ENCODE measurements around the gene DHX15. TPM values are rescaled to one million over a fixed set of nuclear protein-coding genes. Genes with fewer than 3 reads are reported as not detected.

The DHX15 gene
- total and polyA plus RNA-seq, 10 of the 15 experiments (the other 5 are each of a cell fraction or from before 2014, with no cell fraction given), result 166 to 269 (median 184) TPM

GRCh38 chr4:24605216-24605615 is 20.9 kb upstream of the DHX15 start:
- Histone ChIP-seq H3K36me3 (ENCODE audit: control insufficient read depth in 2 of 2, insufficient read depth in 2 of 2, low read length in 1 of 2) (no peaks in the 10 kb centered on the region), H2AFZ (ENCODE audit: control insufficient read depth, low read depth, low read length) (no peak overlapping the region), H3K9me3 (replicated peaks; ENCODE audit: control insufficient read depth, insufficient read depth, low read length) (no peaks in the 10 kb centered on the region; the same call in 2 of the 3 replicates), H3K27ac (ENCODE audit: control insufficient read depth, insufficient read depth) (no peak overlapping the region), H3K4me2 (ENCODE audit: control insufficient read depth, insufficient read depth) (no peak overlapping the region), H3K79me2 (ENCODE audit: control insufficient read depth, insufficient read depth, low read length) (no peaks in the 10 kb centered on the region), H3K27me3 (replicated peaks in 1 of 2; ENCODE audit: control insufficient read depth in 2 of 2, insufficient read depth in 2 of 2, low read length in 1 of 2) (no peaks in the 10 kb centered on the region), H3K4me3 (no peak overlapping the region), H4K20me1 (ENCODE audit: control insufficient read depth, insufficient read depth) (no peaks in the 10 kb centered on the region), H3K4me1 (ENCODE audit: control insufficient read depth, insufficient read depth, low read length) (no peaks in the 10 kb centered on the region), H3K9ac (ENCODE audit: control insufficient read depth, insufficient read depth, low read length) (no peak overlapping the region)
- POLR2A ChIA-PET, result no interaction called here
- RAD21 ChIA-PET (ENCODE audit: unreplicated experiment), result no interaction called here
- SMC1A ChIA-PET (ENCODE audit: uncharacterized antibody, unreplicated experiment), result no interaction called here
- DNase-seq (ENCODE audit: low read depth, low spot score) (no peak), FAIRE-seq (no peak), ATAC-seq (no peak)
- TF ChIP-seq SPI1 (IDR thresholded peaks at IDR 0.05; ENCODE audit: borderline replicate concordance, insufficient read depth, low read depth, low read length), result peak; percentile 22; the same call in 1 of the 2 replicates
- TF ChIP-seq, protein P1, sequence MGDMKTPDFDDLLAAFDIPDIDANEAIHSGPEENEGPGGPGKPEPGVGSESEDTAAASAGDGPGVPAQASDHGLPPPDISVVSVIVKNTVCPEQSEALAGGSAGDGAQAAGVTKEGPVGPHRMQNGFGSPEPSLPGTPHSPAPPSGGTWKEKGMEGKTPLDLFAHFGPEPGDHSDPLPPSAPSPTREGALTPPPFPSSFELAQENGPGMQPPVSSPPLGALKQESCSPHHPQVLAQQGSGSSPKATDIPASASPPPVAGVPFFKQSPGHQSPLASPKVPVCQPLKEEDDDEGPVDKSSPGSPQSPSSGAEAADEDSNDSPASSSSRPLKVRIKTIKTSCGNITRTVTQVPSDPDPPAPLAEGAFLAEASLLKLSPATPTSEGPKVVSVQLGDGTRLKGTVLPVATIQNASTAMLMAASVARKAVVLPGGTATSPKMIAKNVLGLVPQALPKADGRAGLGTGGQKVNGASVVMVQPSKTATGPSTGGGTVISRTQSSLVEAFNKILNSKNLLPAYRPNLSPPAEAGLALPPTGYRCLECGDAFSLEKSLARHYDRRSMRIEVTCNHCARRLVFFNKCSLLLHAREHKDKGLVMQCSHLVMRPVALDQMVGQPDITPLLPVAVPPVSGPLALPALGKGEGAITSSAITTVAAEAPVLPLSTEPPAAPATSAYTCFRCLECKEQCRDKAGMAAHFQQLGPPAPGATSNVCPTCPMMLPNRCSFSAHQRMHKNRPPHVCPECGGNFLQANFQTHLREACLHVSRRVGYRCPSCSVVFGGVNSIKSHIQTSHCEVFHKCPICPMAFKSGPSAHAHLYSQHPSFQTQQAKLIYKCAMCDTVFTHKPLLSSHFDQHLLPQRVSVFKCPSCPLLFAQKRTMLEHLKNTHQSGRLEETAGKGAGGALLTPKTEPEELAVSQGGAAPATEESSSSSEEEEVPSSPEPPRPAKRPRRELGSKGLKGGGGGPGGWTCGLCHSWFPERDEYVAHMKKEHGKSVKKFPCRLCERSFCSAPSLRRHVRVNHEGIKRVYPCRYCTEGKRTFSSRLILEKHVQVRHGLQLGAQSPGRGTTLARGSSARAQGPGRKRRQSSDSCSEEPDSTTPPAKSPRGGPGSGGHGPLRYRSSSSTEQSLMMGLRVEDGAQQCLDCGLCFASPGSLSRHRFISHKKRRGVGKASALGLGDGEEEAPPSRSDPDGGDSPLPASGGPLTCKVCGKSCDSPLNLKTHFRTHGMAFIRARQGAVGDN (IDR thresholded peaks at IDR 0.05), result no peak
- no peak for TF ChIP-seq KLF5 (IDR thresholded peaks at IDR 0.05; ENCODE audit: partially characterized antibody)
- no peak for TF ChIP-seq PAX5 (IDR thresholded peaks at IDR 0.05; ENCODE audit: borderline replicate concordance, low read depth, low read length)
- TF ChIP-seq EZH2 (IDR thresholded peaks at IDR 0.05; ENCODE audit: borderline replicate concordance, control insufficient read depth, low read depth, low read length), result no peak
- intact Hi-C loops (cut with micrococcal nuclease; ENCODE audit: unreplicated experiment) (no loop called here), in situ Hi-C loops (cut with MboI) (no loop called here)
- no TSS peak for BruUV-seq (replicated peaks)
- CTCF ChIA-PET, result no interaction called here
